Spleen (tissue), 13 donors: Measurements from ENCODE around the gene ZNF502. TPM values are rescaled to one million over a fixed set of nuclear protein-coding genes. Genes with fewer than 3 reads are reported as not detected.
"Not testable (repeated sequence)": the region's sequence is repeated elsewhere in the genome, so short reads cannot be mapped to it uniquely, and the experiment has no call there.

Experiments
- DNase-seq: peaks from one replicate; pipeline ENCODE4 v3.0.0-alpha.2; 2020
- H3K27ac ChIP-seq, 8 donors: fragments of 200-600 bp; sonication (generic) in 7 of 8; 1 replicate in 4 of 8; 2 replicates in 4 of 8; pipeline versions ENCODE4 v1.5.0 to v1.8.0; 2016 to 2021; ENCODE audit warnings: inconsistent platforms in 4 of 8, mild to moderate bottlenecking in 4 of 8, moderate library complexity in 1 of 8
- H3K27me3 ChIP-seq, 7 donors: fragments of 200-600 bp; sonication (generic) in 6 of 7; replicated peaks in 1 of 7; 1 replicate in 4 of 7; 2 replicates in 3 of 7; pipeline versions ENCODE4 v1.5.0 to v1.8.0; 2016 to 2021; ENCODE audit warnings: inconsistent platforms in 3 of 7, mild to moderate bottlenecking in 1 of 7
- H3K36me3 ChIP-seq, 6 donors: fragments of 200-600 bp; sonication (generic) in 5 of 6; 1 replicate in 4 of 6; 2 replicates in 2 of 6; pipeline versions ENCODE4 v1.5.0 to v1.8.0; 2016 to 2021; ENCODE audit warnings: inconsistent platforms in 2 of 6
- H3K4me1 ChIP-seq, 6 donors: fragments of 200-600 bp; sonication (generic) in 5 of 6; 1 replicate in 3 of 6; 2 replicates in 3 of 6; pipeline versions ENCODE4 v1.5.0 to v1.8.0; 2016 to 2021; ENCODE audit warnings: inconsistent platforms in 3 of 6
- H3K4me3 ChIP-seq, 8 donors: fragments of 200-600 bp; sonication (generic) in 7 of 8; 1 replicate in 4 of 8; 2 replicates in 4 of 8; pipeline versions ENCODE4 v1.5.0 to v1.8.0; 2016 to 2021; ENCODE audit warnings: inconsistent platforms in 4 of 8, mild to moderate bottlenecking in 4 of 8, moderate library complexity in 2 of 8
- H3K9me3 ChIP-seq, 8 donors: fragments of 200-600 bp; sonication (generic) in 7 of 8; 1 replicate in 4 of 8; 2 replicates in 4 of 8; pipeline versions ENCODE4 v1.5.0 to v1.8.0; 2016 to 2021; ENCODE audit warnings: inconsistent platforms in 4 of 8
- POLR2A ChIP-seq, 3 donors: fragments of 450-650 bp; IDR thresholded peaks; one replicate each; pipeline ENCODE4 v1.5.1; 2017; ENCODE audit warnings: antibody characterized with exemption in 3 of 3, mild to moderate bottlenecking in 1 of 3
- POLR2AphosphoS5 ChIP-seq, 3 donors: sonication (generic); formaldehyde crosslinking; IDR thresholded peaks; one replicate each; pipeline ENCODE4 v1.5.1; 2017; ENCODE audit warnings: antibody characterized with exemption in 3 of 3
- WGBS, 5 donors: extraction: QIAGEN DNeasy Blood & Tissue Kit in 3 of 5; methylation state at CpG; one replicate each; pipeline versions ENCODE4 v1.1.5 to v1.1.7; 2013 to 2018; 5-methylcytosine and 5-hydroxymethylcytosine counted together
- intact Hi-C: fragments of 100-400 bp; cut with DNase I; formaldehyde crosslinking; loops from one replicate; pipeline ENCODE4 v1.15.0; 2023; ENCODE audit warnings: low total_unique reads
- long read RNA-seq, 2 donors: transcript quantifications; one replicate each; lab custom pipeline, GENCODE V29; 2026
- polyA plus RNA-seq, 3 donors: library from polyadenylated mRNA; stranded (reverse); fragments of 200-250 nt; gene quantifications; one replicate each; pipeline ENCODE4 v1.2.1, GENCODE V29; 2013
- total RNA-seq, 7 donors: library from RNA; depleted of rRNA in 3 of 7; stranded (reverse); fragments of >200 nt in 3 of 7; fragmentation: NEBNext Ultra II Directional in 4 of 7; extraction: Animal tissue kit (Norgen Biotek cat#: 25700) in 4 of 7; gene quantifications; one replicate each; pipeline versions ENCODE4 v1.1.0 to v1.2.1, GENCODE V29; 2016 to 2021
- TF ChIP-seq, protein P1 (sequence below), 11 experiments: fragments of 200-600 bp in 7 of 11; fragments of 450-650 bp in 4 of 11; sonication (generic) in 4 of 11; IDR thresholded peaks in 8 of 11; conservative IDR thresholded peaks in 3 of 11; 1 replicate in 7 of 11; 2 replicates in 4 of 11; pipeline versions ENCODE4 v1.4.0 to v1.8.0; 2016 to 2021; ENCODE audit warnings: antibody characterized with exemption in 11 of 11, inconsistent platforms in 4 of 11, mild to moderate bottlenecking in 1 of 11
- donor health status: healthy with polysubstance abuse.
- donor health status: DM: no; HTN: no; CAD: no; lungs with moderate emphysema.
- donor health status: DM: no; HTN: no; CAD: no.
- donor health status: Bipolar disorder and iron deficiency.
- donor health status: healthy.
- donor health status: DM: no; HTN: no; CAD: no.
- donor health status: DM: yes; HTN: yes; CAD: no.

Gene ZNF502
- total RNA-seq = 1 to 10 TPM; 3.2 to 5.9 (median 4.9) TPM
- polyA plus RNA-seq = 1 to 10 TPM; 2.8 to 3.6 (median 3.6) TPM
- long read RNA-seq, donor 1, partial matches to known transcripts = 0 of 2 reads
- long read RNA-seq, donor 1, other reads (novel, unspliced or antisense) = 0 of 2 reads
- long read RNA-seq, donor 2, partial matches to known transcripts = 0 of 3 reads
- long read RNA-seq, donor 2, other reads (novel, unspliced or antisense) = 0 of 3 reads

DNA sequence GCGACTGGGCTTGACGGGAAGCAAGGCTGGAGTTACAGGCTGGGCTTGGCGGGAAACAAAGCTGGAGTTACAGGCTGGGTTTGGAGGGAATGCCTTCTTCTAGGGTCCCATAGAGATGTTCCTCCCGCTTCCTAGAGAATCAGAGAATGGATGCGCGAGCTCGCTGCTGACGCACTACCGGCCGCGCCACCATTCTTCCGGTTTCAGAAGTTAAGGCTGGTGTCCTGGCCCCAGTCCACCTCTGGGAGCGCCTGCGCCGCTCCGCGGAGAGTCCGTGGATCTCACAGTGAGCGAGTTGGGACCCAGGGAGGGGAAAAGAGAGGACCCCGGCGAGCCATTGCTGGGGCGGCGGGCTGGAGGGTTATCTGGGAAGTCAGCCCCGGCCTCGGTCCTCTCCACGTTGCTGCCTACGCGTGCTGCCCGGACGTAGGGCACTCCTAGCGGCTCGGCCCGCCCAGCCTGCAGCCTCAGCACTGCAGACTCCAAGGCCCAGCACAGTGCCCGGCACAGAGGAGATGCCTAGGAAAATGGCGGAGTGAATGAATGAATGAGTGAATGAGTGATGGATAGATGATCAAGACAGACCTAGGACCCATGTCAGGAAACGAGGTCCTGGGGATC, at the start of gene ZNF502:
TSS of gene ZNF502 (plus strand) at position 206 of the 621 bp plus-strand sequence. CDS start 7,602 bp downstream, outside the sequence.
- Histone ChIP-seq H3K4me3 (peak within 1 kb of the TSS; percentile 41 to 89 (median 72)), H3K27me3 (peaks cover 0 to 21% (median 0%) of the 10 kb centered on the region in 7 donors), H3K4me1 (peaks cover 0 to 11% (median 6%) of the 10 kb centered on the region in 6 donors), H3K36me3 (peaks cover 0 to 27% (median 4%) of the 10 kb centered on the region in 6 donors), H3K27ac (peak within 1 kb of the TSS in 7 of 8 donors; percentile 68 to 79 (median 72)), H3K9me3 (peaks cover 9 to 89% (median 65%) of the 10 kb centered on the region in 8 donors)
- intact Hi-C loops = no loop called here
- DNase-seq = peak; percentile 89
- WGBS, 5 donors = 3 to 5% (median 4%) methylated on average over 33 to 36 of the region's 36 CpGs
- TF ChIP-seq, protein P1, sequence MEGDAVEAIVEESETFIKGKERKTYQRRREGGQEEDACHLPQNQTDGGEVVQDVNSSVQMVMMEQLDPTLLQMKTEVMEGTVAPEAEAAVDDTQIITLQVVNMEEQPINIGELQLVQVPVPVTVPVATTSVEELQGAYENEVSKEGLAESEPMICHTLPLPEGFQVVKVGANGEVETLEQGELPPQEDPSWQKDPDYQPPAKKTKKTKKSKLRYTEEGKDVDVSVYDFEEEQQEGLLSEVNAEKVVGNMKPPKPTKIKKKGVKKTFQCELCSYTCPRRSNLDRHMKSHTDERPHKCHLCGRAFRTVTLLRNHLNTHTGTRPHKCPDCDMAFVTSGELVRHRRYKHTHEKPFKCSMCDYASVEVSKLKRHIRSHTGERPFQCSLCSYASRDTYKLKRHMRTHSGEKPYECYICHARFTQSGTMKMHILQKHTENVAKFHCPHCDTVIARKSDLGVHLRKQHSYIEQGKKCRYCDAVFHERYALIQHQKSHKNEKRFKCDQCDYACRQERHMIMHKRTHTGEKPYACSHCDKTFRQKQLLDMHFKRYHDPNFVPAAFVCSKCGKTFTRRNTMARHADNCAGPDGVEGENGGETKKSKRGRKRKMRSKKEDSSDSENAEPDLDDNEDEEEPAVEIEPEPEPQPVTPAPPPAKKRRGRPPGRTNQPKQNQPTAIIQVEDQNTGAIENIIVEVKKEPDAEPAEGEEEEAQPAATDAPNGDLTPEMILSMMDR (IDR thresholded peaks at IDR 0.05 in 8 of 11, conservative IDR thresholded peaks at IDR 0.05 in 3 of 11) = peak in 8 of 11 experiments; percentile 5 to 47 (median 33)
- TF ChIP-seq POLR2A (IDR thresholded peaks at IDR 0.05) (no peak), POLR2AphosphoS5 (IDR thresholded peaks at IDR 0.05) (peak; percentile 72 to 83 (median 78))

DNA sequence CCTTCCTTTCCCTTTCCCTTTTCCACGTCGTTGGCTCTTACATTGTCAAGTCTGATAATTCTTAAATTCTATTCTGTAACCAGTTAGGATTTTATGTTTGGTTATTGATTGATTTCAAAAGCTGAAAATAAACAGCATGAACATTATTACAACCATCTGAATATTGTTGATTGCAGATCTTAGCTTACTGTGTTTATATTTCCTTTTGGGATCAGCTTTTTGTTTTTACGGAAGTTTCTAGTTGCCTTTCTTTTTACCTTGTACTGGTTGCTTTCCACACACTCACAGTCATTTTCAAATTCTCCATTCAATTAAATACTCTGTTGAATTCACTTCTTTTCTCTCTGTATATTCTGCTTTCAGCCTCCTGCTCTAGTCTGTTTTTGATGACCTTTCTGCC, 47.3 kb upstream of the ZNF502 start:
- Histone ChIP-seq H3K4me1 (no peaks in the 10 kb centered on the region), H3K27ac (no peak overlapping the region), H3K9me3 (peaks cover 0 to 42% (median 24%) of the 10 kb centered on the region in 8 donors), H3K4me3 (no peak overlapping the region), H3K27me3 (no peaks in the 10 kb centered on the region), H3K36me3 (peaks cover 0 to 20% (median 10%) of the 10 kb centered on the region in 6 donors)
- DNase-seq = no peak
- intact Hi-C loops = no loop called here
- TF ChIP-seq POLR2AphosphoS5 (IDR thresholded peaks at IDR 0.05) = no peak
- TF ChIP-seq, protein P1 (IDR thresholded peaks at IDR 0.05 in 8 of 11, conservative IDR thresholded peaks at IDR 0.05 in 3 of 11) = no peak
- no peak for TF ChIP-seq POLR2A (IDR thresholded peaks at IDR 0.05)
- WGBS, 5 donors = 94 to 98% (median 97%) methylated on average over 3 of the region's 3 CpGs

DNA sequence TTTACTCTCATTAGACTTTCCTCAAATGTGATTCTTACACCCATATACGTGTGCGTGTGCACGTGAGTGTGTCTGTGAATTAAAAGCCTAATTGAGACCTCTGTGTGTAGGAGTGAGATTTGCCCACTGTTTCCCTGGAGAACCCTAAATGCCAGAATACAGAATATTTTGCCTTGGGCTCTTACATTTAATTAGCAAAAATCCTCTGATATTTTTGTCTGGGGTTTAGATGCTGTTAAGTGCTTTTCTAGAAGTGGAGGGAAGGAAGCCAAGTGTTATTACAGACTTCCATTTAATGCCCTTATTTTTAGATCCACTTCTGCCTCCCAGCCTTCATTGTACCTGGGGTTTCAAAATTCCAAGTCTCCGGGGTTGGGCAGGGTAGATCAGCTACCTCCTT, 46.1 kb upstream of the ZNF502 start:
- H3K36me3 ChIP-seq = peaks cover 0 to 8% (median under 1%) of the 10 kb centered on the region in 6 donors
- no peak for DNase-seq
- peaks cover 0 to 30% (median 13%) of the 10 kb centered on the region in 8 donors for H3K9me3 ChIP-seq
- H3K4me3 ChIP-seq = no peak overlapping the region
- intact Hi-C loops = no loop called here
- H3K27me3 ChIP-seq = no peaks in the 10 kb centered on the region
- no peak for TF ChIP-seq POLR2AphosphoS5 (IDR thresholded peaks at IDR 0.05)
- no peak for TF ChIP-seq POLR2A (IDR thresholded peaks at IDR 0.05)
- TF ChIP-seq, protein P1 (IDR thresholded peaks at IDR 0.05 in 8 of 11, conservative IDR thresholded peaks at IDR 0.05 in 3 of 11) = no peak
- no peaks in the 10 kb centered on the region for H3K4me1 ChIP-seq
- WGBS, 5 donors = 91 to 99% (median 94%) methylated on average over 4 of the region's 4 CpGs
- H3K27ac ChIP-seq = no peak overlapping the region

DNA sequence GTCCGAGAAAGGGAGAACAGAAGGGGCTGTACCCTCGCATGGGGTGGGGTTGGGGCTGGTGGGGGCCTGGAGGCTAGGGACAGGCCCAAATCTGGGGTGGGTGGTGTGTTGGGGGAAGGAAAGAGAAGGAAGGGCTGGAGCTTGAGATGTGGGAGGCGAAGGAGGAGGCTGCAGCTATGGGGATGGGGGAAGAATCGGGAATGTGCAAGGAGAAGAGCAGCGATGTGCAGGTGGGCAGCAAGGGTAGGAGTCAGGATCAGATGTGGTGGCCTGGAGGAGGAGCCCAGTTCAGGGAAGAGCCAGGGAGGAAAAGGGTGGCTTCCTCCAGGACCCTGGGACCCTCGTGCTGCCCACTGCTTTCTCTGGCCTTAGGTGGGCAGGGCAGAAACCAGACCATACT, 42.7 kb upstream of the ZNF502 start:
- H3K27ac ChIP-seq = no peak overlapping the region
- H3K4me3 ChIP-seq = no peak overlapping the region
- no peaks in the 10 kb centered on the region for H3K4me1 ChIP-seq
- H3K9me3 ChIP-seq = peaks cover 0 to 30% (median 14%) of the 10 kb centered on the region in 8 donors
- 84 to 91% (median 88%) methylated on average over 6 of the region's 6 CpGs for WGBS, 5 donors
- H3K36me3 ChIP-seq = no peaks in the 10 kb centered on the region
- DNase-seq = no peak
- TF ChIP-seq POLR2AphosphoS5 (IDR thresholded peaks at IDR 0.05) (no peak), POLR2A (IDR thresholded peaks at IDR 0.05) (no peak)
- TF ChIP-seq, protein P1 (IDR thresholded peaks at IDR 0.05 in 8 of 11, conservative IDR thresholded peaks at IDR 0.05 in 3 of 11) = no peak
- intact Hi-C loops = no loop called here
- H3K27me3 ChIP-seq = no peaks in the 10 kb centered on the region

DNA sequence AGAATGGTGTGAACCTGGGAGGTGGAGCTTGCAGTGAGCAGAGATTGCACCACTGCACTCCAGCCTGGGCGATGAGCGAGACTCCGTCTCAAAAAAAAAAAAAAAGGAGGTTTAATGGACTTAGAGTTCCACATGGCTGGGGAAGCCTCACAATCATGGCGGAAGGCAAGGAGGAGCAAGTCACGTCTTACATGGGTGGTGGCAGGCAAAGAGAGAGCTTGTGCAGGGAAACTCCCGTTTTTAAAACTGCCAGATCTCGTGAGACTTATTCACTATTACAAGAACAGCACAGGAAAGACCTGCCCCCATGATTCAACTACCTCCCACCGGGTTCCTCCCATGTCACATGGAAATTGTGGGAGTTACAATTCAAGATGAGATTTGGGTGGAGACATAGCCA, 39.0 kb upstream of the ZNF502 start:
- H3K36me3 ChIP-seq, intact Hi-C loops, H3K4me1 ChIP-seq, H3K27ac ChIP-seq, DNase-seq, H3K27me3 ChIP-seq, H3K4me3 ChIP-seq: not testable (repeated sequence)
- H3K9me3 ChIP-seq = peaks cover 0 to 26% (median 4%) of the 10 kb centered on the region in 8 donors
- 91 to 97% (median 92%) methylated on average over 8 of the region's 8 CpGs for WGBS, 5 donors
